HG02678 (cell line): Measurements from ENCODE around the gene SPACA5.
"Not testable (repeated sequence)": the region's sequence is repeated elsewhere in the genome, so short reads cannot be mapped to it uniquely, and the experiment has no call there.

Experiments
- ATAC-seq: cut with Tn5 transposase; IDR thresholded peaks from one replicate; pipeline ENCODE4 v1.9.1; 2021; ENCODE audit warnings: mild to moderate bottlenecking, moderate library complexity; ENCODE audit not compliant: unreplicated experiment

Gene SPACA5

DNA sequence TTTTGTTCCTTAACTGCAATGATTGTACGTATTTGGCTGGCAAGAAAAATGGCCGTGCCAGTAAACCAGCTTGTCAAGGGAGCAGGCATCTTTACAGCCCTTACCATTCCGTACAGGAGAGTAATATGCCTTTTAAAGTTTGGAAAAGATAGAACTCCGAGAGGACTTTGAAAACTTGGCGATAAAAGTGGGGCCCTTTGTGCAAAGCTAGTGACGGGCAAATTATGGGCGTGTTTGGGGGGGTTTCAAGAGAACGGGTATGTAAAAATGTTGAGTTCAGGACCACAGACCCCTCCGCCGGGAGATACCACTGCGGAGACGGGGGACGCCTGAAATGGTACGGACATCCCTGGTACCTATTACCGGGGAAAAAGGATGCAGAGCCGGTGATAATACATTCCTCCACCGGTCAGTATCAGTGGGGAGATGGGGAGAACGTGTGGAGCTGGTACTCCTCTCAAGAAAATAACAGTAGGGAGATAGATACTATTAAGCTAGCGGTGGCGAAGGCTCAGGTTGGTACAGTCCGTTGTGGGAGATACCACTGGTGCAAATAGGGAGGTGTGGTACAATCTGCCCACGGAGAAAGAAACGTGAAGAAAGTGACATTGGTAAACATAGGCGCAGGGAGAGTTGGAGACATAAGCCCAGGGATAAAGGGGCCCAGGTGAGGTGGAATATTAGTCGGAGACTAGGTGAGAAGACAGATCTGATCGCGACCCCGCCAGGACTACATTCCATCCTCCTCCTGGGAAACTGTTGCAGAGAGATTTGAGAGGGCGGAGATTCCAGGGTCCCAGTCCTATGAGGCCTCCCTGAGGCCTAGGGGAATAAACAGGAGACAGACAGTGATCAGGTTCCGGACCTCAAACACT is 14.5 kb downstream of the SPACA5 start:
- peak; percentile 66 for ATAC-seq

DNA sequence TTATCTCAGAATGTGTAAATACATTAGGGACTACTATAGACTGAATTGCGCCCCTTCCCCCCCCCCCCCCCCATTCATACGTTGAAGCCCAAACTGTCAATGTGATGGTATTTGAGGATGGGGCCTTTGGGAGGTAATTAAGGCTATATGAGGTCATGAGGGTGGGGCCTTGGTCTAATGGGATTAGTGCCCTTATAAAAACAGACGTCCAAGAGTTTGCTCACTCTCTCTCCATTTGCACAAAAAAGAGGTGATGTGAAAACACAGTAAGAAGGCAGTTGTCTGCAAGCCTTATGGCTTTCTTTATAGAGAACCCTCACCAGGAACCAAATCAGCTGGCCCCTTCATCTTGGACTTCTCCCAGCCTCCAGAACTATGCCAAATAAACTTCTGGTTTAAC is 15.3 kb downstream of the SPACA5 start:
- no peak for ATAC-seq

DNA sequence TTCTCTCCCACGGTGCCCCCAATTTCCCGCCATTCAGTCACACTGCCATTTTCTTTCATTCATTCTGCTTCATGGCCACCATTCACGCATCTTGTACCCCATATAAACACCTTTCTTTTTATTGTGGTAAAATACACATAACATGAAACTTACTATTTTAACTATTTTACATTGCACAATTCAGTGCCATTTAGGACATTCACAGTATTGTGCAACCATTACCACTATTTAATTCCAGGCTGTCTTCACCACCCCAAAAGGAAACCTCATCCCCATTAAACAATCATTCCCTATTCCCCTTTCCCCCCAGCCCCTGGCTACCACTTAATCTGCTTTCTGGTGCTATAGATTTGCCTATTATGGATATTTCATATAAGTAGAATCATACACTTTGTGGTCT is 15.9 kb downstream of the SPACA5 start:
- no peak for ATAC-seq

DNA sequence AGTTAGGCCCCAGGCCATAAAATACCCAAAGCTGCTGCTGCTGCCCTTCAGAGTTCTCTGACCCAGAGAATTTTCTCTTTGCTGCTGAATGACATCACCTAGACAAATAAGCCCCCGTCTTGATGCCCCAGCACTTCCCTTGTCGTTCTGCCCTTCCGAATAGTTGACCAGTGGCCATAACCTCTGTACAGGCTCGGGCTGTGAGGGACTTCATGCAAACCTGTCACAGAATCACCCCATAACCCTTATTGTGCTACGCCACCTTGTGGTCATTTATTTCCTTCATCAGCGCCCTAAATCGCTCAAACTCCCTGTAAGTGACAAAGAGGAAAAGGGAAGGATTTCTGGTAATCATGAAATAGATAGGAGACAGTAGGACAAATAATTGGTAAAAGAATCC is 18.8 kb downstream of the SPACA5 start:
- no peak for ATAC-seq

DNA sequence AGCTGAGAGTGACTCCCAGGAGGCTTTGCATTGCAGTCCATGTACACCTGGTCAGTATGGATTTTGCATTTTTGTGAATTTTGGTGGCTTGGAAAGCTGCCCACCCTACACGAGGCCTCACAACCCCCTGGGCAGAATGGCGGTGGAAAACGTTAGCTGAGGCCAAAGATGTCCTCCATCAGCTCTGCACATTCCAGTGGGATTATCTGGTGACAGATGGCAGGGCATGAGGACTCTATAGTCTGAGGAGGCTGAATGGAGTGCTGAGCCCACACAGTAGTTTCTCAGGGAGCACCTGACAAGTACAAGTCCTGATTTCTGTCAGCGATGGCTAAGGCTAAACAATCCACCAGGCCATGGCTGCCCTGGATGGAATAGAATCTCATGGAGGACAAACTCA is 20.8 kb downstream of the SPACA5 start:
- not testable (repeated sequence) for ATAC-seq

DNA sequence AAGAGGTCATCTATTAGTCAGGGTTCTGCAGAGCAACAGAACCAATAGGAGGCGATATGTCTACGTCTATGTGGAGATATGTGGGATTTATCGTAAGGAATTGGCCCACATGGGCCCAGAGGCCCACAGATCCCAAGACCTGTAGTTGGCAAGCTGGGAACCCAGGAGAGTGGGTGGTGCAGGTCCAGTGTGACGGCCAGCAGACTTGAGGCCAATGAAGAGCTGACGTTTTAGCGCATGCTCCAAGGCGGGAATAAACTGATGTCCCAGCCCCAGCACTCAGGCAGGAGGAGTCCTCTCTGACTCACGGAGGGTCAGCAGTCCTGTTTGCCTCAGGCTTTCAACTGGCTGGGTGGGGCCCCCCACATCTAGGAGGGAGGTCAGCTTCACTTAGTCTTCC is 21.3 kb downstream of the SPACA5 start:
- ATAC-seq: no peak

DNA sequence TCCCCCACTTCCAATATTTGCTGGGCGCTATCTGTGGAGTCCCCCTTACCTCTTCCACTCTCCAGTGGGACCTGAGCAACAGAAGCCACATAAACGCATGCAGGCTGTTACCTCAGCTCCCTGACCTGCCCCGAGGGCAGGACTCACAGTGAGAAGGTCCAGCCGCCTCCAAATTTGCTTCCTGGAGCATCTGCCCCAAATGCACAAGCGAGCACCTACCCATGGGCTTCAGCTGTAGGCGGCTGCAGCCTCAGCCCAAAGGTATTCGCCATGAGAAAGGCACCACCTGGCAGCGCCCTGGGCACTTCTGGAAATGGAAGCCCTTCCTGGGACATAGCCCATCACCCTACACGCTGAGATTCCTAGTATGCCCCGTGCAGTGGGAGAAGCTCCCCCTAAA is 23.4 kb downstream of the SPACA5 start:
- no peak for ATAC-seq

DNA sequence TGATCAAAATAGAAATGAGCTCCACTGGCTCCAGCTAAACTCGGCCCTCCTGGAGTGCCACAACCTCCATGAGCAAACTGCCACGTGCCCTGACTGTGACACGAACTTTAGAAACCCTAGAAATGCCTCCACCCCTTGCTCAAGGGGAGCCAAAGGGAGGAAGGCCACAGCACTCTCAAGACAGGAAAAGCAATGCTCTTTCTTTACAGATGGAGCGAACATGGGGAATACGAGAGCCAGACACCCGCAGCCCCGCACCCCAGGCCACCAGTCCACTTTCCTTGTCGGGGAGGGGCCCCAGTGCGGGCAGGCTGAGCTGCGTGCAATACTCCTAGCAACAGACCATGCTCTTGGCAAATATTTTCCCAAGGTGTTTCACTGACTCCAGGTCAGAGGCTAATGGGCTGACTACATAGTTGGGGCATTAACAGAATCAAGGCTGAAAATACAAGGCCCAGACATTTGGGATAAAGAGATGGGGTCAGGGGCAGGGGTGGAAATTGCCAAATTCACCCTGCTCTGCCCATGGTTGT is 23.9 kb downstream of the SPACA5 start:
- not testable (repeated sequence) for ATAC-seq

DNA sequence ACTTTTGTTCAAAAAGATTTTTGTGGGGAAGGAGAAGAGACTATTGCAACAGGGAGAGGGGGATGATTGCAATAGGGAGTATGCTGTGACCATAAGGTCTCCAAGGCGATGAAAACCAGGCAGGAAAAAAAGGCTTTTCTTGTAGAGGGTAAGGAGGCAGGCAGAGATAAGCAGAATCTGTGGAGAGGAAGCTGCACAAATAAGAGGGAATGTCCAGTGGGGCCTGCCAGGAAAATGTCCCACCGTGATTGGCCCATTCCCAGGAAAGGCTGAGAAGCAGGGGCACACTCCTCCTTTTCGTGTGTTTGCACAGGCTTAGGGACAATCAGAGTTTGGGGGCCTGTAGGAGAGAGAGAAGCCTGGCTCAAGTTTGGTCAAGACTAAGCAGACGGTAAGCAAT is 29.1 kb downstream of the SPACA5 start:
- no peak for ATAC-seq

DNA sequence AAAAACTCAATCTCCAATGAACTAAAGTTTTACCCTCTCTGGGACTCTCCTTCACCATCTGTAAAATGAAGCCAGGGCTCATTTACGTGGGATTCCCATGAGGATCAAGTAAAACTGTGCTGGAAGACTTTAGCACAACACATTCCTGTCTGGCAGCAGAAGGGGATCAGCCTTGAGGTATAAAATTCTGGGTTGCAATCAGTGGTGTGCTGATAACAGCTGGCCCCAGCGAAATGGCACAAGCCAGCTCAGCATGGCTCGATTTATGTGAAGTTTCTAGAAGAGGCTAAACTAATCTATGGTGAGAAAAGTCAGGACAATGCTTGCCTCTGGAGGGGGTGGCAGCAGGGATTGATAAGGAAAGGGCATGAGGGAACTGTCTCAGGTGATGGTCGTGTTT is 36.3 kb downstream of the SPACA5 start:
- ATAC-seq: no peak

DNA sequence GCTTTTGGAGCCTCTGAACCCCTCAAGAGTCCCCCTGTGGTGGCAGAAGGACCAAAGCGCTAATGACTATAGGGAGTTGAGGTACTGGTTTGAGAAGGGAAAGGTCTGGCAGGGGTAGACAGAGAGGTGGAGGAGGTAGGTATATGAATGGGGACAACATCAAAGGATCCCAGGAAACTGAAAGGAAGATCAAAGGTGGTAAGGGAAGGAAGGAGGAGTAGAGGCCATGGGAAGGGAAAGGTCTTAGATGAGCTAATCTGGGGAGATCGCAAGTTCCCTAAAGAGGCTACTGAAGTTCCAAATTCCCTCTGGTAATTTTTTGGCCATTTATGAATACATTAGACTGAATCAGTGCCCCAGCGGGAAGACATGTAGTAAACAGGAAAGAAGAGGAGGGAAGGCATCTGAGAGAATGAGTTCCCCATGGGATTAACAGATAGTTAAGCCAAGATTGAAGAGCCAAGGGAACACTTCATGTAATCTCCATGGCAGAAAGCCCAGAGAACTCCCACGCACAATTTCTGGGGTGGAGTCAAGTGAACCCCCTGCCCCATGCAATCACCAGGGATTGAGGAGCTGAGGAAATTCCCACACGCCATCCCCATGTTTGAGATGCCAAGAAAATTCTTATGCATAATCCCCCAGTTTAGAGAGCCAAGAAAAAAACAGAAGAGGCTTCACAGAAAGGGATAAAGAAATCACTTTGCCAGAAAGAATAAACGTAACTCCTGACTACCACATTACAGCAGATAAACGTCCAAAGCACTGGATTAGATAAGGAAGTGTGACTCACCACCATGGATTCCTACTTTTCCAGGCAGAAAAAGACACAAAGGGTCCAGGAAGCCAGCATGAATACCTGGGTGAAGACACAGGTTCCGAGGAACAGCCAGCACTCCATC is 38.9 kb downstream of the SPACA5 start:
- ATAC-seq: no peak

DNA sequence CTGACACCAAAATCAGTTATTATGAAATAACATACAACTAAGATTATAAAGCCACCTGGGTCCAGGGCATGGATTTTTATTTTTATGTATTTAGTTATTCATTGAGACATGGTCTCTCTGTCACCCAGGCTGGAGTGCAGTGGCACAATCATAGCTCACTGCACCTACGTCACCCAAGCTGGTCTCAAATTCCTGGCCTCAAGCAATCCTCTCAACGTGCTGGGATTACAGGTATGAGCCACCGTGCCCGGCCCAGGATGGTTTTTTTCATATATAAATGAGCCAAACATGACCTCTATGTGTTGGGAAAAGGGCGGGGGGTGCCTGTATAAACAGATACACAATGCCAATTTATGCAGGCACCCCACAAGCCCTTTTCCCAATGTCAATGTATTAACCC is 40.1 kb downstream of the SPACA5 start:
- ATAC-seq: no peak

DNA sequence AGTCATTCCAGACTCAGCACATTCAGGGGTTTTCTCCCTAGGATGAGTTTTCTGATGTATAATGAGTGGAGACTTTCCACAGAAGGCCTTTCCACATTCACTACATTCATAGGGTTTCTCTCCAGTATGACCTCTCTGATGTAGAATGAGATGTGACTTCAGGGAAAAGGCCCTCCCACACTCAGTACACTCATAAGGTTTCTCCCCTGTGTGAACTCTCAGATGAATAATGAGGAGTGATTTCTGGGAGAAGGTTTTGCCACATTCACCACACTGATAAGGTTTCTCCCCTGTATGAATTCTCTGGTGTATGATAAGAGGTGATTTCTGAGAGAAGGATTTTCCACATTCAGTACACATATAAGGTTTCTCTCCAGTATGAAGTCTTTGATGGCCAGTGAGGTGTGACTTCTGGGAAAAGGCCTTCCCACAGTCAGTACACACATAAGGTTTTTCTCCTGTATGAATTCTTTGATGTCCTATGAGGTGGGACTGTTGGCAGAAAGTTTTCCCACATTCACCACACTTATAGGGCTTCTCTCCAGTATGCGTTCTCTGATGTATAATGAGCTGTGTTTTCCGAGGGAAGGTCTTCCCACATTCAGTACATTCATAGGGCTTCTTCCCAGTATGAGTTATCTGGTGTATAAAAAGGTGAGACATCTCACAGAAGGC is 52.0 kb downstream of the SPACA5 start:
- no peak for ATAC-seq

DNA sequence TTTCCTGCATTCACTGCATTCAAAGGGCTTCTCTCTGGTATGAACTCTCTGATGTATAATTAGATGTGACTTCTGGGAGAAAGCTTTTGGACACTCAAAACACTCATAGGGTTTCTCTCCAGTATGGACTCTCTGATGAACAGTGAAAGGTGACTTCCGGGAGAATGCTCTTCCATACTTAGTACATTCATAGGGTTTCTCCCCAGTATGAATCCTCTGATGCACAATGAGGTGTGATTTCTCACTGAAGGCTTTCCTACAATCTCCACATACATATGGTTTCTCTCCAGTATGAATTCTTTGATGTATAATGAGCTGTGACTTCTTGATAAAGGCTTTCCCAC is 52.5 kb downstream of the SPACA5 start:
- ATAC-seq: no peak
